ENCODE measurements around the gene UBE3B.

Gene UBE3B

GRCh38 chr12:109529691-109530640, 52.5 kb downstream of the UBE3B start:
- DNase-seq (ENCODE audit: low spot score), result peak; percentile 49

- DNase-seq (ENCODE audit: low spot score), result no peak
These were observed 54.0 kb downstream of the UBE3B start for GRCh38 chr12:109531411-109531810.

DNA sequence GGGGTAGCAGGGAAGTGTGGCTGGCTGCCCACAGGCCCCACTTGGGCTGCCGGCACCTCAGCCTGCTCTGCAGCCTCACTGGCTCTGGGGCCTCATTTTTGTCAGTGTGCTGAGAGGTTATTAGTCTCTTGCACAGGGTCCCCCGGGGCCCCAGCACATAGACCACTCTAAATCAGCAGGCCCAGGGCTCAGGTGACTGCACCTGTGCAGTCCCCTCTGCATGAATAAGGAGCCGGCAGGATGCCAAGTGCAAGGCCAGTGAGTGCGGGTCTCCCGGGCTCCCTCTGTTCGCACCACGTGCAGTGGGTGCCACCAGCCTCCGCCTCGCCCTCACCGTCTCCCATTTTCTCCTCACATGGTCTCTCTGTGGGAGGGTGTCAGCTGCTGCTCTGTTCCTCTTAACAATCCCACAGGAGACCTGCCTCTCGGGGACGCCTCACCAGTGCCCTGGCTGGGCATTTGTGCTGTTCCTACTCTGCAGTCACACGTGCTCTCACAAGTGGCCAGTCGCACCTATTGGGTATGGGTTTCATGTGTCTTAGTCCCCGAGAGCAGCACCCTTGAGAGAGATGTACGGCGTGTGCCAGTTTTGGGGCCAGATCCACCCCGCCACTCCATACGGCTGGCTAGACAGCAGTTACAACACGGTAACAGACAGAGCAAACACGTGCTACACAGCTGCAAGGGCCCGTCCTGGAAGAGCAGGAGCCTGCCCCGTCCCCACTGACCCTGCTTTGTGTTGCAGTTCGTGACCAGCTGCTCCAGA, 55.5 kb downstream of the UBE3B start:
- no peak for DNase-seq (ENCODE audit: low spot score)

DNA sequence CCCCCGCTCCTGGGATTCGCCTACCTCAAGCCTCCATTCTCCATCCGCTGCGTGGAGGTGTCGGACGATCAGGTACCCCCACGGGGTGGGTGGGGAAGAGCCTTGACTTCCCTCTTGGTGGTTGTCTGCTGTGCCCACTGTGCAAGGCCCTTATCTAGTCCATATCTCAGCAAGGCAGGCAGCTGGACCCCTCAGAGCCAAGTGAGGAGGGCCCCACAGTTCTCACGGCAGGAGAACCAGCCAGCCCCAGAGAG, 56.0 kb downstream of the UBE3B start:
- no peak for DNase-seq (ENCODE audit: low spot score)

- DNase-seq (ENCODE audit: low spot score), result no peak
These were observed 57.0 kb downstream of the UBE3B start for GRCh38 chr12:109534456-109534855.

DNA sequence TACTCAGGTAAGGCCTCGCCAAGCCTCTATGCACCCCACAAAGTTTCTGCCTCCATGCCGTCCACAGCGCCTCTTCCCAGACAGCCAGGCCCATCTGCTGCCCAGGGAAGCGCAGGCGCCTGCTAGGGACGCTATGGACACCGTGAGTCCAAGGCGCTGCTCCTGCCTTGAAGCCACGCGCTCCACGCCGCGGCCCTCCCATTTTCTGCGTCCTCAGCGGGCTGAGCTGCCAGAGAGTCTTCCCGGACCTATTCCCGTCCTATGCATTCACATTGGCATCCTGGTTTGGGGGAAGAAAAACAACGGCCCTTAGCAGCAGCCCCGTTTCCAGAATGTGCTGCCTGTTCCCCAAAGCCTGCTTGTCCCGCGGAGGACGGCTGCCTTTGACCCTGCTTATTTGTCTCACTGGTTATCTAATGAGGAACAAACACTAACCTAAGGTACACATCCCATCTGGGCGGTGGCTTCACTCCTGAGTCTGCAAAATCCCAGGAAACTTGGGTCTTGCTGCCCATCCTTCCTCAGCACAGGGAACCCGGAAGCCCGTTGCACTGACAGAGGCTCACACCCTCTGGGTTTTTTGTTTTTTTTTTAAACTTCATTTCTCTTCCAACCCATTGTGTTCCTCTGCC, 57.9 kb downstream of the UBE3B start:
- DNase-seq (ENCODE audit: low spot score), result no peak

DNA sequence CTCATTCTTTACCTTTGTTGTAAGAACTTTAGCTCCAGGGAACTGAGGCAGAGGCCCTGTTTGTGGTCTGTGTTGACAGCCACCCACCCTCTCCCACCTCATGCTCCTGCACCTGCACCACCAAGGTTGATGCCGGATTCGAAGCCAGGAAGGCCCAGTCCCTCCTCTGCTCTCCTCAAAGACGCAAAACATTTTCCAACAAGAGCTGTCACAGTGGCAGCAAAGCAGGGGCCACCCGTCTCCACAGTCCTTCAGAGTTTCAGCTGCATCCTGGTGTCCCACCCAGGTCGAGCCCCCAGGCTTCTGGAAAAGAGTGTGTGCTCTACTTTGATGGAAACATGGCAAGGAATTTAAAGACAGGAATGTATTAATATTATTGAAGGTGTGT, 58.4 kb downstream of the UBE3B start:
- no peak for DNase-seq (ENCODE audit: low spot score)

- no peak for DNase-seq (ENCODE audit: low spot score)
These were observed 59.7 kb downstream of the UBE3B start for GRCh38 chr12:109537136-109537535.

DNA sequence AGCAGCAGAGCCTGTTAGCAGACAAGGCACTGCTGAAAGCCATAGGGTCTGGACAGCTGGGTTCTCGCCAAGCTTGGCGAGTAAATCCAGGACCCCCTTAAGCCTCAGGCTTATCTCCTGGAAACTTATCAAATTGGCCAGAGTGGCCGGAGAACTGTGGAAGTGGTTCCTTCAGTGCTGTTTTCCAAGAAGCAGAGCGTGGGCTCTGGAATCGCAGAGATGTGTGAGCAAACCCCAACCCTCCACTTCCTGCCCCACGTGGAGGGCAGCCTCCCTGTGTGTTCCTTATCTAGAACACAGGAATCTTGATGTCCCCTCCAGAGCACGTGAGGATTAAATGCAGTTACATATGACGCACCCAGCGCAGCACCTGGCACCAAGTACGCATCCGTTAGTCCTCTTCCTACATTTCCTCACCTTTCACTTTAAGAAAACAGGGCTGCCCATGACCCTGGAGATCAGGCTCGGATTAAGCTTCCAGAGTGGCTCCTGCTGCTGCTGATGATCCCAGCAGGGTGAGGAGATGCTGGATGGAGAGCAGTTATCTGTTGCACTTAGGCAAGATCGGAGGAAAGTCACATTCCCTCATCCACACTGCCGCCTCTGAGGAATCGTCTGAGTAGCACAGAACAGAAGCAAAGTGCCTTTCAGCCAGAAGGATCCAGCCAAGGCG, 60.9 kb downstream of the UBE3B start:
- DNase-seq (ENCODE audit: low spot score), result no peak

- no peak for DNase-seq (ENCODE audit: low spot score)
These were observed 62.1 kb downstream of the UBE3B start for GRCh38 chr12:109539508-109539907.

DNA sequence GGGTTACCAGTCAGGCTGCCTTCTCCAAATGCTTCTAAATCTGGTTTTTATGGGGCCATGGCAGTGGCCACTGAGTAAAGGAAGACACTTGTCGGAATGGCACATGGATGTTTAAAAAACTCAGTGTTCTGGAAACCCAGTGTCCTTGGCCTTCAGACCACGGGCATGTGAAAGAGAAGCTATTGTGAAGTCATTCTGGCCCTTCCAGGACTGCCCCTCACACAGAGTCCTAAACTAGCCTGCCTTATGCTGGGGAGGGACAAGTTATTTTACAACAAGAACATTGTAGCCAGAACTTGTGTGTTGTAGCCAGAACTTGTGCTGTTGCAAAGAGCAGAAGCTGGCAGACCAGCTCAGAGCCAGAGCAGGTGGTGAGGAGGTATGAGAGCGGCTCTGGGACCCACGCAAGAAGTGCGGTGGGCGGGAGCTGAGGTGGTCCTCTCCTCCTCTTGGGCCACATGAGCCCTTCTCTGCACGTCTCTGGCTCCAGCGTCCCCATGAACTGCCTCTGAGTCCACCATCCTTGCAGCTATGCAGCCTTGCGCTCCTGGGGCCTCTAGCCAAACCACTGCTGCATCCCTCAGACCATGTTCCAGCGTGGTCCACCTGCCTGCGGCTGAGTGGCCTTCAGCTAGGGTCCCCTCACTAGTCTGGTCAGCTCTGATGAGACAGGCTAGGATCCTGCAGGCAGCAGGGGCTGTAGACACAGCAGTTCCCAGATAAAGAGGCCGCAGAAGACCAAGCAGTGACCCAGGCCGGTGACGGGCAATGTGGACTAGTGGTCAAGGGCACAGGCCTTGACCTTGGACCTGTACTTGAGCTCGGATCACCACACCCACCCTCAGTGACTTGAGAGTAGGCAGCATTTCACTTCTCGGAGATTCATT, 63.3 kb downstream of the UBE3B start:
- peak; percentile 48 for DNase-seq (ENCODE audit: low spot score)

- no peak for DNase-seq (ENCODE audit: low spot score)
These were observed 63.9 kb downstream of the UBE3B start for GRCh38 chr12:109541413-109541726.

DNA sequence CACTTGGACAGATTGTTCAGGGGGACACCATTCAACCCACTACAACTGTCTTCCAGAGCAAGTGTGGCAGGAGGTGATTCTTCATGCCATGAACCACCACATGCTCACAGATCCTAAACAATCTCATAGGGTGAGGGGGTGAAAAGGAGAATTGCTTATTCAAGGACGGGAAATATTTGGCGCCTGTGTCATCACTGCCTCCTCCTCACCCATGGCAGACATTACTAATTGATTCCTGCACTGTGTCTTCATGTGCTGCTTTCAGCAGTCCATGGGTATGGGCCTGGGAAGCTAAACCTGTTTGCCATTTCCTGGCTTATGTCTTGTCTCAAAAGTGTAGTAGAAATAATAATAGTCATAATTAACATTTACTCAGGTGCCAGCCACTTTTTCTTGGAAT, 64.6 kb downstream of the UBE3B start:
- DNase-seq (ENCODE audit: low spot score), result no peak

DNA sequence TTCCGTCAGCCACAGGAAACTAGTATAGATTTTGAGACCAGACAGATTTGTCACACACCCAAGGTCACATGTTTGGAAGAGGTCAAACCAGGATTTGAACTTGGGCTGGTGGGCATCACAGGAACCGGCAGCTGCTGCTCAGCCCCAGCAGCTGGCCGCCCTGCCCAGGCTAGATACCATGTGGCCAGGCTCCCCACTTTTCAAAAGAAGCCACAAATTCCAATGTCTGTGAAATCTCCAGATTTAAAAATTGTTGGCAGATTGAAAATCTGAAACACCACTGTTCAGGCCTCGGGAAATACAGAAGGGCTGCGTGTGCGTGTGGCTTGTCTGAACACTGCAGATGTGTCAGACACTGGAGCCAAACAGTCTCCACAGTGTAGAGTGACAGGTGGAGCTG, 65.4 kb downstream of the UBE3B start:
- no peak for DNase-seq (ENCODE audit: low spot score)

- no peak for DNase-seq (ENCODE audit: low spot score)
These were observed 67.6 kb downstream of the UBE3B start for GRCh38 chr12:109544955-109545531.

DNA sequence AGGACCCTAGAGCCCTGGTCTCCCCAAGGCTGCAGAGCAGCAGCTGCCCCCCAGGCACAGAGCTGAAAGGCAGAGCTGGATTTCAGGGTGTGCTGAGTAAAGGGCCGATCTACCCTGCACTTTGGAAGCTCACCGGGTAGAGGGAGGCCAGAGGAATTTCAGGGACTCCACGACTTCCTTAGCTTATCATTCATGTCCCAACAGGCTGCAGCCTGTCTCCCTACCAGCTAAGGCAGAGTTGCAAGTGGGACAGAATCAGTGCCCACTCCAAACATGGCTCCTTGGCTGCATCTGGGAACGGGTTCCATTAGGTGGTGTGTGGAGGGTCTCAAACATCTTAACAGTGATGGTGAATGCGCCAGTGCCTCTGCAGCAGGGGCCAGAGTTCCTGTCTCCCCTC, 68.4 kb downstream of the UBE3B start:
- DNase-seq (ENCODE audit: low spot score), result no peak

- DNase-seq (ENCODE audit: low spot score), result no peak
These were observed 69.9 kb downstream of the UBE3B start for GRCh38 chr12:109547286-109547685.

- DNase-seq (ENCODE audit: low spot score), result no peak
These were observed 70.8 kb downstream of the UBE3B start for GRCh38 chr12:109548258-109548657.

GRCh38 chr12:109549613-109550270, 72.3 kb downstream of the UBE3B start:
- no peak for DNase-seq (ENCODE audit: low spot score)

GRCh38 chr12:109550281-109550680, 72.8 kb downstream of the UBE3B start:
- no peak for DNase-seq (ENCODE audit: low spot score)

GRCh38 chr12:109551108-109551507, 73.7 kb downstream of the UBE3B start:
- no peak for DNase-seq (ENCODE audit: low spot score)
